Fibroblast of the aortic adventitia (primary cell): ENCODE data around the gene TENT5C. TPM values are rescaled to one million over a fixed set of nuclear protein-coding genes. Genes with fewer than 3 reads are reported as not detected.

ENCODE experiments used
- DNase-seq: peaks from one replicate; pipeline ENCODE4 v3.0.0-alpha.2; 2010; ENCODE audit warnings: low read depth
- H3K4me3 ChIP-seq: 2 replicates; pipeline ENCODE4 v1.5.1; 2011; ENCODE audit warnings: low read depth, mild to moderate bottlenecking, control low read depth, low read length, moderate library complexity
- total RNA-seq: library from RNA; depleted of rRNA; stranded (reverse); fragments of >200 nt; gene quantifications from 2 replicates; pipeline ENCODE4 v1.2.3, GENCODE V29; 2012; ENCODE audit warnings: low replicate concordance
- TF ChIP-seq, protein P1 (sequence below): IDR thresholded peaks from 2 replicates; pipeline ENCODE4 v1.5.1; 2011; ENCODE audit warnings: mild to moderate bottlenecking, low read length, control low read depth, inconsistent platforms; ENCODE audit not compliant: insufficient read depth

TENT5C gene
- total RNA-seq, 1 donor: 0.45 TPM

DNA sequence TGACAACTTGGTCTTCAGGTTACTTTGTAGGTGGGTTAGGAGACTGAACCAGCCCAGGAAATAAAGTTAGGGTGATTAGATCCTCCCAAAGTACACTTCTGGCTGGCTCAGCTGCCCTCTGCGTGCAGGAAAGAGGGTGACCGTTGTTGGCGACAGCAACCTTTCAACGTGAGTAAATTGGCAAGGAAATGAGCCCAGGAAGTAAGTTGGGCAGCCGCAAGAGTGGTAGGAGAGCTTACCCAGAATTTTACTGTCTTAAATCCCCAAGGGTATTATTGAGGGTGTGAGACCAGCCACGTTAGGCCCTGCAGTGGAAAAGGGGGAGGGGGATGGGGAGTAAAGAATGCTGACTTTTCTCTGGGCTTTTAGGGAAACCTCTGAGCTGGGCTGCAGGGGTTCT is 1.6 kb downstream of the TENT5C start:
- TF ChIP-seq, protein P1, sequence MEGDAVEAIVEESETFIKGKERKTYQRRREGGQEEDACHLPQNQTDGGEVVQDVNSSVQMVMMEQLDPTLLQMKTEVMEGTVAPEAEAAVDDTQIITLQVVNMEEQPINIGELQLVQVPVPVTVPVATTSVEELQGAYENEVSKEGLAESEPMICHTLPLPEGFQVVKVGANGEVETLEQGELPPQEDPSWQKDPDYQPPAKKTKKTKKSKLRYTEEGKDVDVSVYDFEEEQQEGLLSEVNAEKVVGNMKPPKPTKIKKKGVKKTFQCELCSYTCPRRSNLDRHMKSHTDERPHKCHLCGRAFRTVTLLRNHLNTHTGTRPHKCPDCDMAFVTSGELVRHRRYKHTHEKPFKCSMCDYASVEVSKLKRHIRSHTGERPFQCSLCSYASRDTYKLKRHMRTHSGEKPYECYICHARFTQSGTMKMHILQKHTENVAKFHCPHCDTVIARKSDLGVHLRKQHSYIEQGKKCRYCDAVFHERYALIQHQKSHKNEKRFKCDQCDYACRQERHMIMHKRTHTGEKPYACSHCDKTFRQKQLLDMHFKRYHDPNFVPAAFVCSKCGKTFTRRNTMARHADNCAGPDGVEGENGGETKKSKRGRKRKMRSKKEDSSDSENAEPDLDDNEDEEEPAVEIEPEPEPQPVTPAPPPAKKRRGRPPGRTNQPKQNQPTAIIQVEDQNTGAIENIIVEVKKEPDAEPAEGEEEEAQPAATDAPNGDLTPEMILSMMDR: no peak
- no peak for DNase-seq
- no peak overlapping the region for H3K4me3 ChIP-seq

DNA sequence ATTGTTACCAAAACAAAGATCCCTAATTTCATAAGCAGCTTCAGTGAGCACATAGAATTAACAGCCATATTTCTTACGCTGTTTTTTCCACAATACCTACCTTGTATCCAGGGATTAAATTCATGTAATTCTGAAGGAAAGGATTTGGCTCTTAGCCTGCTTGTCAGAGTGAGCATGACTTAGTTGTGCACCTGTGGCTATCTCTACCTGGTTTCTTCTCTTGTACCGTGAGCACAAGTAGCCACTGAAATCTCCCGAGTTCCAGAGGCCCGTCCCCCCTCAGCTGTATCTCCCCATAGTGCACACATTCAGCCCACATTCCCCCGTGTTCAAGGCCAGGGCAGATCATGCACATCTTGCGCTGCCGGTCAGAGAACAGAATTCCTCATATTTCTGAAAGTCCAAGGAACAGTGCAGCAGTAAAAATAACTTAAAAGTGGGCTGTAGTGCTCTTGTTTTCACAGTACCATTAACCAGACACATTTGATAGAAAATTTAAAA is 2.3 kb downstream of the TENT5C start:
- TF ChIP-seq, protein P1: no peak
- H3K4me3 ChIP-seq: no peak overlapping the region
- no peak for DNase-seq

DNA sequence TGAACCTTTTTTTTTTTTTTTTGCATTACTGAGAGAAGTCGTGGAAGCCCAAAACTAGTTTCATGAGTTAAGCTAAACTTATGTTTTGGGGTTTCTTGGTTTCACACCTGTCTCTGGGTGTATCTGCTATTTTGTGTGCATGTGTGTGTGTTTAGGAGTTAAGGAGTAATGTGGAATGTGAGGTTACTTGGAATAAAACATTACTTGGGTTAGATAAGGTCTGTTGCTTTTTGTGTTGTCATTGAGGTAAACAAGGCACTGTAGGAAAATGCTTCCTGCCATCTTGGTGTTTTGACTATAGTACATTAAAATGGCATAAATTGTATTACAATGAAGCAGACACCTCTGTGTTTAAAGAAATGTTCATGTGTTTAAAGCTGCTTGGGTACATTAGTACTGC is 2.9 kb downstream of the TENT5C start:
- no peak for DNase-seq
- no peak overlapping the region for H3K4me3 ChIP-seq
- TF ChIP-seq, protein P1: no peak

DNA sequence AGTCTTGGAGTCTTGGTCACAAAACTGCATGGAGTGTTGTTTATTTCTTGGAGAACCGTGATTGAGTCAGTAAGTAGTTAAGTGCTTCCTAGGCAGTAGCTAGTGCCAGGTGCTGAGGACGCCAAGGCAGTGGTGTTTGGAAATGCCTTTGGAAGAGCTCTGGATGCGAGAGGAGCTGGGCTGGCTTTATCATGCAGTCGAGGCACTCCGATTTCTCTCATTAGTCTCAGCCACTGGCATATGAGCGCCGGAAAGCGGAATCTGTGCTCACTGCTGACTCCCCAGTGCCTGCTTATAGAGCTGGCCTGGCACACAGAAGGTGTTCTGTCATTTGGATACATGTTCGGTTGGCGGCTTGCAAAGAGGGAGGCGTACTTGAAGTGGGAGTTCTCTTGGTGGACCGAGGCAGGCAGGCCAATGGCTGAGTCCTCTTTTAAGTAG is 3.6 kb downstream of the TENT5C start:
- peak; percentile 23 for DNase-seq
- H3K4me3 ChIP-seq: no peak overlapping the region

GRCh38 chr1:117610036-117610435 is 4.2 kb downstream of the TENT5C start:
- TF ChIP-seq, protein P1: no peak
- DNase-seq: no peak
- H3K4me3 ChIP-seq: no peak overlapping the region

More for the DNA sequence above, 3.6 kb downstream of the TENT5C start:
- TF ChIP-seq, protein P1: no peak

DNA sequence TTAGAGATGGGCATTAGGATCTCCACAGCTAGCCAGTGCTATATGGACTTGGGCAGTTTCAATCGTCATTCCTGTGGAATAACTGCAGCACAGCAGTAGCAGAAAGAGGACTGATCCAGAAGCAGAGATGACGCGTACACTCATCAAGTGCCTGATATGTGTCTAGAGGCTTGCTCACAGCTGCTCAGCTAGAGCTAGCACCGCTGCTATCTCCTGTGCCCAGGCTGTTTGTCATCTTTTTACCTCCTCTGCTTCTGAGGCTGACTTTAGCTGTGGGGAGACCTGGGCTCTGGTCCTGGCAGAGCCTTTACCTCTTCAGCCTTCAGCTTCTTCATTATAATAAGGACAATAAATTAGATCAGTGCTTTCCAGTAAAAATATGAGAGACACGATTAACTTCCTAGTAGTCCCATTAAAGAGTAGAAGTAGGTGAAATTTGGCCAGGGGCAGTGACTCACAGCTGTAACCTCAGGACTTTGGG is 5.3 kb downstream of the TENT5C start:
- no peak overlapping the region for H3K4me3 ChIP-seq
- DNase-seq: no peak
- TF ChIP-seq, protein P1: no peak
